ENCODE measurements around the gene FOXK2.

- TF ChIP-seq CTCF (IDR thresholded peaks at IDR 0.05) = no peak
- no peak for TF ChIP-seq POLR2AphosphoS5 (IDR thresholded peaks at IDR 0.05)
- TF ChIP-seq POLR2A (IDR thresholded peaks at IDR 0.05; ENCODE audit: low read depth) = no peak
- TF ChIP-seq EP300 (IDR thresholded peaks at IDR 0.05) = no peak
Measured at GRCh38 chr17:82639628-82640027, 120.1 kb downstream of the FOXK2 start.

Measured in esophagus muscularis mucosa (tissue), 4 donors.